HepG2 (cell line): Measurements from ENCODE around the gene RNU7-1. TPM values are rescaled to one million over a fixed set of nuclear protein-coding genes. Genes with fewer than 3 reads are reported as not detected.

Source experiments
- ATAC-seq: fragments of 200-7000 bp; cut with Tn5 transposase; 3 replicates; pipeline ENCODE4 v1.9.1; 2020; ENCODE audit warnings: mild to moderate bottlenecking, moderate library complexity
- BruUV-seq: library from RNA; stranded (reverse); fragments of 400-500 nt; replicated peaks from 2 replicates; lab custom pipeline; 2021; lab: Mats Ljungman, UMichigan
- CTCF ChIA-PET: fragments of 300-600 bp; formaldehyde crosslinking; extraction: SDS; loops from one replicate; lab custom pipeline; 2021; ENCODE audit warnings: low total read pairs, inconsistent platforms, low intra/inter-chr PET ratio; lab: Yijun Ruan, JAX
- POLR2A ChIA-PET: fragments of 350-600 bp; sonication (Branson Sonifier 250); formaldehyde crosslinking; loops from one replicate; lab custom pipeline; 2020; ENCODE audit warnings: antibody characterized with exemption, inconsistent platforms; lab: Yijun Ruan, JAX
- DNase-seq: peaks from one replicate; pipeline ENCODE4 v3.0.0-alpha.2; 2015; ENCODE audit warnings: low spot score
- FAIRE-seq: peaks from 3 replicates; lab custom pipeline; 2011; peaks lifted over from hg19 to GRCh38; lab: Jason Lieb, UNC
- H2AFZ ChIP-seq: one replicate; pipeline ENCODE4 v1.6.1; 2011; ENCODE audit warnings: low read length, inconsistent platforms
- H3K27ac ChIP-seq: fragments of 300-600 bp; 3 replicates; pipeline ENCODE4 v1.8.0; 2011; ENCODE audit warnings: mixed run types, mild to moderate bottlenecking, mixed read lengths, low read length, inconsistent platforms; ENCODE audit not compliant: insufficient read depth; ENCODE audit errors: extremely low read length
- H3K27me3 ChIP-seq, 2 experiments: fragments of 200-600 bp in 1 of 2; 2 replicates in 1 of 2; 3 replicates in 1 of 2; pipeline versions ENCODE4 v1.6.0 to v1.8.0; 2011; ENCODE audit warnings: low read length in 2 of 2, mild to moderate bottlenecking in 2 of 2, moderate library complexity in 2 of 2, inconsistent platforms in 1 of 2; ENCODE audit not compliant: insufficient read depth in 2 of 2, control insufficient read depth in 1 of 2
- H3K36me3 ChIP-seq, 2 experiments: fragments of 200-600 bp in 1 of 2; replicated peaks in 1 of 2; 2 replicates in 1 of 2; 3 replicates in 1 of 2; pipeline versions ENCODE4 v1.5.1 to v1.8.0; 2011; ENCODE audit warnings: low read length in 2 of 2, inconsistent platforms in 1 of 2; ENCODE audit not compliant: insufficient read depth in 2 of 2, control insufficient read depth in 1 of 2
- H3K4me1 ChIP-seq: 2 replicates; pipeline ENCODE4 v1.5.1; 2012; ENCODE audit warnings: low read length, inconsistent platforms; ENCODE audit not compliant: insufficient read depth
- H3K4me2 ChIP-seq: 2 replicates; pipeline ENCODE4 v1.6.0; 2011; ENCODE audit warnings: low read depth, low read length, inconsistent platforms
- H3K4me3 ChIP-seq, 3 experiments: fragments of 200-600 bp in 1 of 3; sonication (generic), shearing (Covaris generic) in 1 of 3; replicated peaks in 1 of 3; 2 replicates each; pipeline ENCODE4 v1.5.1; 2011 to 2016; ENCODE audit warnings: low read length in 3 of 3, inconsistent platforms in 2 of 3, low read depth in 2 of 3, mild to moderate bottlenecking in 2 of 3, control low read depth in 1 of 3, mixed read lengths in 1 of 3; ENCODE audit not compliant: insufficient read depth in 1 of 3
- H3K79me2 ChIP-seq: one replicate; pipeline ENCODE4 v1.6.1; 2011; ENCODE audit warnings: low read length, inconsistent platforms; ENCODE audit not compliant: insufficient read depth
- H3K9ac ChIP-seq: 2 replicates; pipeline ENCODE4 v1.6.0; 2011; ENCODE audit warnings: mild to moderate bottlenecking, low read depth, low read length, inconsistent platforms; ENCODE audit not compliant: insufficient read depth
- H3K9me3 ChIP-seq: 2 replicates; pipeline ENCODE4 v1.5.1; 2012; ENCODE audit warnings: mild to moderate bottlenecking, low read length
- H4K20me1 ChIP-seq: 2 replicates; pipeline ENCODE4 v1.6.0; 2011; ENCODE audit warnings: inconsistent platforms, mild to moderate bottlenecking, low read length, moderate library complexity; ENCODE audit not compliant: insufficient read depth
- ERF ChIP-seq: IDR thresholded peaks from 2 replicates; pipeline ENCODE4 v1.6.1; 2018; ENCODE audit warnings: missing biosample characterization, missing genetic modification reagents
- FOXJ3 ChIP-seq: sonication (generic); formaldehyde crosslinking; IDR thresholded peaks from 2 replicates; pipeline ENCODE4 v1.4.0; 2020; ENCODE audit warnings: missing genetic modification reagents, mild to moderate bottlenecking, borderline replicate concordance
- HOXD1 ChIP-seq: sonication (generic); formaldehyde crosslinking; IDR thresholded peaks from 2 replicates; pipeline ENCODE4 v1.5.0; 2020; ENCODE audit warnings: missing genetic modification reagents
- MTA3 ChIP-seq: sonication (generic); formaldehyde crosslinking; IDR thresholded peaks from 2 replicates; pipeline ENCODE4 v1.4.0; 2020; ENCODE audit warnings: missing genetic modification reagents
- SRF ChIP-seq: IDR thresholded peaks from 2 replicates; pipeline ENCODE4 v1.6.1; 2011; ENCODE audit warnings: mild to moderate bottlenecking, low read depth, low read length, moderate library complexity
- ZBTB42 ChIP-seq: sonication (generic); formaldehyde crosslinking; IDR thresholded peaks from 2 replicates; pipeline ENCODE4 v1.5.0; 2020; ENCODE audit warnings: mild to moderate bottlenecking, missing genetic modification reagents
- ZFAT ChIP-seq: sonication (generic); formaldehyde crosslinking; conservative IDR thresholded peaks from 2 replicates; pipeline ENCODE4 v1.8.1; 2023; ENCODE audit warnings: missing genetic modification reagents, inconsistent platforms
- ZNF251 ChIP-seq: sonication (generic); formaldehyde crosslinking; IDR thresholded peaks from 2 replicates; pipeline ENCODE4 v1.9.0; 2021; ENCODE audit warnings: mild to moderate bottlenecking, missing genetic modification reagents
- ZNF549 ChIP-seq: sonication (generic); formaldehyde crosslinking; IDR thresholded peaks from 2 replicates; pipeline ENCODE4 v1.5.0; 2020; ENCODE audit warnings: missing genetic modification reagents
- ZSCAN12 ChIP-seq: sonication (generic); formaldehyde crosslinking; IDR thresholded peaks from 2 replicates; pipeline ENCODE4 v1.9.0; 2021; ENCODE audit warnings: mild to moderate bottlenecking, missing genetic modification reagents
- WGBS: methylation state at CpG from one replicate; pipeline ENCODE4 v1.1.6; 2017; ENCODE audit warnings: low lambda C conversion rate; 5-methylcytosine and 5-hydroxymethylcytosine counted together
- in situ Hi-C: cut with HindIII; loops from 2 replicates; pipeline ENCODE4 v1.10.0; 2017; ENCODE audit warnings: low pct_unique_long_range_greater_than_20kb; ENCODE audit not compliant: extremely low pct_ligation_motif_present
- intact Hi-C: fragments of 100-400 bp; cut with micrococcal nuclease; formaldehyde crosslinking; loops from one replicate; pipeline ENCODE4 v1.10.0; 2022; ENCODE audit not compliant: unreplicated experiment
- polyA plus RNA-seq, 8 experiments: library from polyadenylated mRNA; depleted of rRNA in 3 of 8; stranded (reverse) in 7 of 8; unstranded in 1 of 8; fragments of >200 nt; fragmentation: Illumina TruSeq in 4 of 8; extraction: Trizol in 4 of 8; gene quantifications; 2 replicates each; pipeline versions ENCODE4 v1.2.1 to v1.2.3, GENCODE V29; 2011 to 2016; ENCODE audit warnings: low read depth in 4 of 8, missing spikeins in 1 of 8, mixed read lengths in 1 of 8; ENCODE audit not compliant: insufficient read depth in 1 of 8
- total RNA-seq, 5 experiments: library from RNA; depleted of rRNA; stranded (reverse); fragments of >200 nt; fragmentation: Illumina TruSeq; extraction: Trizol; gene quantifications; 2 replicates each; pipeline ENCODE4 v1.2.3, GENCODE V29; 2016; ENCODE audit warnings: low read depth in 1 of 5
- TF ChIP-seq, protein P1 (sequence below): sonication (generic); formaldehyde crosslinking; IDR thresholded peaks from 2 replicates; pipeline ENCODE4 v1.4.0; 2020; ENCODE audit warnings: missing genetic modification reagents, borderline replicate concordance
- TF ChIP-seq, protein P2 (sequence below): sonication (generic); formaldehyde crosslinking; IDR thresholded peaks from 2 replicates; pipeline ENCODE4 v1.5.1; 2020; ENCODE audit warnings: mild to moderate bottlenecking, missing genetic modification reagents, moderate library complexity

The RNU7-1 gene
- total and polyA plus RNA-seq, 2 of the 13 experiments (the other 11 are each of a cell fraction or from before 2014, with no cell fraction given): not detected

DNA sequence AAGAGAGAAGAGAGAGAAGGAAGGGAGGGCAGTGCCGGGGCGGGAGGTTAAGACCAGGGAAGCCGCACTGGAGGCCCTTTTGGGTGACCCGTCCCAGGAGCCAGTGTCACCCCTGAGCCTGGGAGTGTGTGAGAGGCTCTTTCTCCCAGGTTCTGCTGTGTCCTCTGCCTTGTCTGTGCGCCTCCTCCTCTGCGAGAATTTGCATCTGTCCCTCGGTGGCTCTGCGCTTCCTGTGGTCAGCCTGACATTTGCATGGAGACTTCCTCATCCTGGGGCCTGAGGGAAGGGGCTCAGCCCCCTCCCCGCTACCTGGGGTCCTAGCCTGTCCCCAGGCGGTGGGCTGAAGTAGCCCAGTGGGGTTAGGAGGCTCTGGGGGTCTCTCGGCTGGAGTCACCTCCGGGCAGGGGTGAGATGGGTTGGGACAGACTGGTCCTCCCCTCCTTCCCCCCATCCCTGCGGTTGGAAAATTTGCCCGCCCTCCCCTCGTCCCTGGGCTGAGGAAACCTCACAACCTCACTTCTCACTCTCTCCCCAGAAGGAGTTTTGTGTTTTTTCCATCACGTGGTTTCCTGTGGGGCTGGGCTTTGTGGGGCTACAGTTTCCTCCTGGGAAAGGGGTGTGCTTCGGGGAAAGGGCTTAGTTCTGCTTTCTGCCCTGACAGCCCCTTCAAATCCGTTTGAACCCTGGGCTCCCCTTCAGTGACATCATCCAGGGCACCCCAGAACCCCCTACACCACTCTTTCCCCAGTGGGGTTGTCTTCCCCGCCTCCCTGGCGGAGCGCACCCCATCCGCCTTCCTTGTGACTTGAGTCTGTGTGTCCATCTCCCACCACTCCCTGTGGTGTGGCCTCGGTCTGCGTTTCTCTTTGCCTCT is 10.1 kb downstream of the RNU7-1 start:
- BruUV-seq: no TSS peak
- CTCF ChIA-PET: no interaction called here
- Histone ChIP-seq H3K9ac (no peak overlapping the region), H4K20me1 (no peaks in the 10 kb centered on the region), H3K4me2 (no peak overlapping the region), H3K36me3 (no peaks in the 10 kb centered on the region; a peak in 1 of 5 replicates), H3K4me1 (peaks cover 5% of the 10 kb centered on the region; the same call in 1 of the 2 replicates), H3K9me3 (no peaks in the 10 kb centered on the region), H3K4me3 (no peak overlapping the region), H3K27me3 (no peaks in the 10 kb centered on the region), H3K79me2 (no peaks in the 10 kb centered on the region), H3K27ac (no peak overlapping the region), H2AFZ (no peak overlapping the region)
- TF ChIP-seq ZNF549 (no peak), HOXD1 (CRISPR knock-in tag) (no peak), ZFAT (CRISPR knock-in tag) (no peak), ERF (no peak), MTA3 (CRISPR knock-in tag) (no peak), ZSCAN12 (CRISPR knock-in tag) (no peak), ZBTB42 (CRISPR knock-in tag) (no peak), FOXJ3 (CRISPR knock-in tag) (no peak), ZNF251 (CRISPR knock-in tag) (no peak), SRF (no peak)
- TF ChIP-seq, protein P1, sequence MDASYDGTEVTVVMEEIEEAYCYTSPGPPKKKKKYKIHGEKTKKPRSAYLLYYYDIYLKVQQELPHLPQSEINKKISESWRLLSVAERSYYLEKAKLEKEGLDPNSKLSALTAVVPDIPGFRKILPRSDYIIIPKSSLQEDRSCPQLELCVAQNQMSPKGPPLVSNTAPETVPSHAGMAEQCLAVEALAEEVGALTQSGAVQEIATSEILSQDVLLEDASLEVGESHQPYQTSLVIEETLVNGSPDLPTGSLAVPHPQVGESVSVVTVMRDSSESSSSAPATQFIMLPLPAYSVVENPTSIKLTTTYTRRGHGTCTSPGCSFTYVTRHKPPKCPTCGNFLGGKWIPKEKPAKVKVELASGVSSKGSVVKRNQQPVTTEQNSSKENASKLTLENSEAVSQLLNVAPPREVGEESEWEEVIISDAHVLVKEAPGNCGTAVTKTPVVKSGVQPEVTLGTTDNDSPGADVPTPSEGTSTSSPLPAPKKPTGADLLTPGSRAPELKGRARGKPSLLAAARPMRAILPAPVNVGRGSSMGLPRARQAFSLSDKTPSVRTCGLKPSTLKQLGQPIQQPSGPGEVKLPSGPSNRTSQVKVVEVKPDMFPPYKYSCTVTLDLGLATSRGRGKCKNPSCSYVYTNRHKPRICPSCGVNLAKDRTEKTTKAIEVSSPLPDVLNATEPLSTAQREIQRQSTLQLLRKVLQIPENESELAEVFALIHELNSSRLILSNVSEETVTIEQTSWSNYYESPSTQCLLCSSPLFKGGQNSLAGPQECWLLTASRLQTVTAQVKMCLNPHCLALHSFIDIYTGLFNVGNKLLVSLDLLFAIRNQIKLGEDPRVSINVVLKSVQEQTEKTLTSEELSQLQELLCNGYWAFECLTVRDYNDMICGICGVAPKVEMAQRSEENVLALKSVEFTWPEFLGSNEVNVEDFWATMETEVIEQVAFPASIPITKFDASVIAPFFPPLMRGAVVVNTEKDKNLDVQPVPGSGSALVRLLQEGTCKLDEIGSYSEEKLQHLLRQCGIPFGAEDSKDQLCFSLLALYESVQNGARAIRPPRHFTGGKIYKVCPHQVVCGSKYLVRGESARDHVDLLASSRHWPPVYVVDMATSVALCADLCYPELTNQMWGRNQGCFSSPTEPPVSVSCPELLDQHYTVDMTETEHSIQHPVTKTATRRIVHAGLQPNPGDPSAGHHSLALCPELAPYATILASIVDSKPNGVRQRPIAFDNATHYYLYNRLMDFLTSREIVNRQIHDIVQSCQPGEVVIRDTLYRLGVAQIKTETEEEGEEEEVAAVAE (CRISPR knock-in tag): no peak
- TF ChIP-seq, protein P2, sequence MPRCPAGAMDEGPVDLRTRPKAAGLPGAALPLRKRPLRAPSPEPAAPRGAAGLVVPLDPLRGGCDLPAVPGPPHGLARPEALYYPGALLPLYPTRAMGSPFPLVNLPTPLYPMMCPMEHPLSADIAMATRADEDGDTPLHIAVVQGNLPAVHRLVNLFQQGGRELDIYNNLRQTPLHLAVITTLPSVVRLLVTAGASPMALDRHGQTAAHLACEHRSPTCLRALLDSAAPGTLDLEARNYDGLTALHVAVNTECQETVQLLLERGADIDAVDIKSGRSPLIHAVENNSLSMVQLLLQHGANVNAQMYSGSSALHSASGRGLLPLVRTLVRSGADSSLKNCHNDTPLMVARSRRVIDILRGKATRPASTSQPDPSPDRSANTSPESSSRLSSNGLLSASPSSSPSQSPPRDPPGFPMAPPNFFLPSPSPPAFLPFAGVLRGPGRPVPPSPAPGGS (CRISPR knock-in tag): no peak
- ATAC-seq (no peak), FAIRE-seq (no peak), DNase-seq (no peak)
- intact Hi-C loops: no loop called here
- WGBS: 83% methylated on average over 21 of the region's 24 CpGs
- in situ Hi-C loops: no loop called here
- POLR2A ChIA-PET: interaction anchor here (0.7 to 1.2 kb wide), 2 partner anchors 7 to 10 kb away, joined by 4 to 5 read pairs; partner anchors contain the start of genes C12orf57 and RNU7-1
